OCI-LY3 (cell line): ENCODE data around the gene KLHL9.

ENCODE experiments used
- H2AFZ ChIP-seq: fragments of 200-600, 300-600 bp; shearing (Covaris generic); 2 replicates; pipeline ENCODE4 v1.6.0; 2014; ENCODE audit warnings: antibody characterized with exemption, low read depth, low read length
- H3K27ac ChIP-seq: fragments of 200-600, 300-600 bp; sonication (generic); 2 replicates; pipeline ENCODE4 v1.5.1; 2014; ENCODE audit warnings: mild to moderate bottlenecking, low read length, moderate library complexity, mixed read lengths
- H3K27me3 ChIP-seq: fragments of 200-600, 300-600 bp; sonication (generic); 2 replicates; pipeline ENCODE4 v1.6.1; 2014; ENCODE audit warnings: low read depth, low read length, mixed read lengths
- H3K36me3 ChIP-seq: fragments of 200-600, 300-600 bp; sonication (generic); replicated peaks from 2 replicates; pipeline ENCODE3; 2014; ENCODE audit warnings: low read depth, low read length, mixed read lengths
- H3K4me1 ChIP-seq: fragments of 300-600, 200-600 bp; sonication (generic); 2 replicates; pipeline ENCODE4 v1.6.1; 2014; ENCODE audit warnings: low read length, mixed read lengths
- H3K4me2 ChIP-seq: fragments of 200-600, 300-600 bp; sonication (generic); 2 replicates; pipeline ENCODE4 v1.6.1; 2014; ENCODE audit warnings: low read length, mixed read lengths
- H3K4me3 ChIP-seq: fragments of 300-600, 200-600 bp; sonication (generic); 2 replicates; pipeline ENCODE4 v1.5.1; 2014; ENCODE audit warnings: antibody characterized with exemption, mild to moderate bottlenecking, low read length, moderate library complexity
- H3K79me2 ChIP-seq: fragments of 300-600, 200-600 bp; shearing (Covaris generic); 2 replicates; pipeline ENCODE4 v1.6.1; 2014; ENCODE audit warnings: mild to moderate bottlenecking, low read length, mixed read lengths
- H3K9ac ChIP-seq: fragments of 300-600, 200-600 bp; shearing (Covaris generic); 2 replicates; pipeline ENCODE4 v1.6.0; 2014; ENCODE audit warnings: mild to moderate bottlenecking, low read length, moderate library complexity
- H3K9me3 ChIP-seq: fragments of 200-600, 300-600 bp; shearing (Covaris generic); 2 replicates; pipeline ENCODE4 v1.6.1; 2014; ENCODE audit warnings: low read length, mixed read lengths; ENCODE audit not compliant: insufficient read depth
- H4K20me1 ChIP-seq: fragments of 200-600, 300-600 bp; sonication (generic); 2 replicates; pipeline ENCODE4 v1.6.1; 2016; ENCODE audit warnings: low read length, mixed read lengths; ENCODE audit not compliant: insufficient read depth
- EZH2phosphoT487 ChIP-seq: fragments of 200-600 bp; shearing (Covaris generic); IDR thresholded peaks from 2 replicates; pipeline ENCODE4 v1.6.1; 2018; ENCODE audit warnings: antibody characterized with exemption, mixed run types, low read depth
- TF ChIP-seq, protein P1 (sequence below): fragments of 200-600, 300-600 bp; sonication (generic); IDR thresholded peaks from 2 replicates; pipeline ENCODE4 v1.5.1; 2014; ENCODE audit warnings: antibody characterized with exemption, low read length, low read depth

The KLHL9 gene

GRCh38 chr9:21316032-21316842, 19.0 kb downstream of the KLHL9 start:
- Histone ChIP-seq H4K20me1 (no peaks in the 10 kb centered on the region), H3K27ac (no peak overlapping the region), H3K27me3 (peaks cover 53% of the 10 kb centered on the region), H3K9me3 (no peaks in the 10 kb centered on the region), H3K79me2 (no peaks in the 10 kb centered on the region), H3K4me1 (no peaks in the 10 kb centered on the region), H3K9ac (no peak overlapping the region), H3K4me2 (no peak overlapping the region), H3K36me3 (no peaks in the 10 kb centered on the region), H3K4me3 (no peak overlapping the region), H2AFZ (no peak overlapping the region)
- TF ChIP-seq, protein P1, sequence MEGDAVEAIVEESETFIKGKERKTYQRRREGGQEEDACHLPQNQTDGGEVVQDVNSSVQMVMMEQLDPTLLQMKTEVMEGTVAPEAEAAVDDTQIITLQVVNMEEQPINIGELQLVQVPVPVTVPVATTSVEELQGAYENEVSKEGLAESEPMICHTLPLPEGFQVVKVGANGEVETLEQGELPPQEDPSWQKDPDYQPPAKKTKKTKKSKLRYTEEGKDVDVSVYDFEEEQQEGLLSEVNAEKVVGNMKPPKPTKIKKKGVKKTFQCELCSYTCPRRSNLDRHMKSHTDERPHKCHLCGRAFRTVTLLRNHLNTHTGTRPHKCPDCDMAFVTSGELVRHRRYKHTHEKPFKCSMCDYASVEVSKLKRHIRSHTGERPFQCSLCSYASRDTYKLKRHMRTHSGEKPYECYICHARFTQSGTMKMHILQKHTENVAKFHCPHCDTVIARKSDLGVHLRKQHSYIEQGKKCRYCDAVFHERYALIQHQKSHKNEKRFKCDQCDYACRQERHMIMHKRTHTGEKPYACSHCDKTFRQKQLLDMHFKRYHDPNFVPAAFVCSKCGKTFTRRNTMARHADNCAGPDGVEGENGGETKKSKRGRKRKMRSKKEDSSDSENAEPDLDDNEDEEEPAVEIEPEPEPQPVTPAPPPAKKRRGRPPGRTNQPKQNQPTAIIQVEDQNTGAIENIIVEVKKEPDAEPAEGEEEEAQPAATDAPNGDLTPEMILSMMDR = no peak
- TF ChIP-seq EZH2phosphoT487 = no peak

DNA sequence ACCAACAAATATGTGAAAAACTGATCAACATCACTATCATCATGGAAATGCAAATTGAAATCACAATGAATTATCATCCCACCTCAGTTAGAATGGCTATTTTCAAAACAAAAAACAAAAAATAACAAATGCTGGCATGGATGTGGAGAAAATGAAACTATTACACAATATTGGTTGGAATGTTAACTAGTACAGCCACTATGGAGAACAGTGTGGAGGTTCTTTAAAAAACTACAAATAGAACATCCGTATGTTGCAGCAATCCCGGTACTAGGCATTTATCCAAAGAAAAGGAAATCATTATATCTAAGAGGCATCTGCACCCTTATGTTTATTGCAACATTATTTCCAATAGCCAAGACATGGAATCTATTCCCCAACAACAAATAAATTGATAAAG, 21.1 kb downstream of the KLHL9 start:
- Histone ChIP-seq H3K4me2 (no peak overlapping the region), H2AFZ (no peak overlapping the region), H4K20me1 (no peaks in the 10 kb centered on the region), H3K36me3 (no peaks in the 10 kb centered on the region), H3K9me3 (no peaks in the 10 kb centered on the region), H3K27ac (no peak overlapping the region), H3K27me3 (peaks cover 66% of the 10 kb centered on the region), H3K4me1 (no peaks in the 10 kb centered on the region), H3K9ac (no peak overlapping the region), H3K79me2 (no peaks in the 10 kb centered on the region), H3K4me3 (no peak overlapping the region)
- TF ChIP-seq EZH2phosphoT487 = no peak
- TF ChIP-seq, protein P1 = no peak

DNA sequence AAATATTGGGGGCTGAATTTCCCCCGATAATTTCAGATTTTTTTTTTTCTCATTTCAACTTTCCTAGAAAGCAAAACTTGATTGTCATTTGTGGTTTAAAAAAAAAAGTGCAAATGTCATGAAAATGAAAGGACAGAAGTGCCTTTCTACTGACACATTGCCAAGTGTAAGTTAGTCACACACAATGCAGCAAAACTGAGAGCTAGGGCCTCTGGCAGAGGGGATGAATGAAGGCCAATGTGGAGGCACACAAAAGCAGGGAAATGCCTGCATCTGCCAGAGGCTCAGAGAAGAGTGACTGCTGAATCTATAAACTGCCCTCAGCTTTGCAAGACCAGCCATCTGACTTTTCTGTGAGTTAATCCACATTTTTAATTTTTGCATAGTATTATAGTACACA, 23.3 kb downstream of the KLHL9 start:
- H3K4me2 ChIP-seq = no peak overlapping the region
- no peak overlapping the region for H3K27ac ChIP-seq
- no peak overlapping the region for H3K9ac ChIP-seq
- H3K4me1 ChIP-seq = no peaks in the 10 kb centered on the region
- no peaks in the 10 kb centered on the region for H3K36me3 ChIP-seq
- no peaks in the 10 kb centered on the region for H4K20me1 ChIP-seq
- H3K4me3 ChIP-seq = no peak overlapping the region
- H3K27me3 ChIP-seq = peaks cover 80% of the 10 kb centered on the region
- TF ChIP-seq, protein P1 = no peak
- no peak for TF ChIP-seq EZH2phosphoT487
- no peak overlapping the region for H2AFZ ChIP-seq
- H3K79me2 ChIP-seq = no peaks in the 10 kb centered on the region
- H3K9me3 ChIP-seq = no peaks in the 10 kb centered on the region

DNA sequence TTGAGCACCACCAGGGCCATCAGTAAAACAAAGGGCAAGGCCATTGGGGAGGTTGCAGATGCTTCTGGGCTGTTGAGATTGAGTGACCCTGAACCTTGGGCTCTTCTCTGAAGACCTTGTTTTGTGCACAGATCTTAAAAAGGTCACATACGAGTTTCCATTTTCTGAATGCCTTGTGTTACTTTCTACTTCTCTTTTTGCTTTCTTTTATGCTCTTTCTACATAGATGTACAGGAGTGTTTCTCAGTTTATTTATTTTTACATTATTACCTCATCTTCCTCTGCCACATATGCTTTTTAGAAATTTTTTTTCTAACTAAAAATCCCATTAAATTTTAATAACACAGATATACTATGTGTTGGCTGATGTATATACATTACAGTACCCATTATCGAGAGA, 30.0 kb downstream of the KLHL9 start, which contains the start of gene IFNA5:
Gene IFNA5 (minus strand): TSS at position 101 of the 400 bp plus-strand sequence. CDS start 57 bp downstream, at position 44.
- Histone ChIP-seq H4K20me1 (no peaks in the 10 kb centered on the region), H3K9ac (no peak within 1 kb of the TSS), H3K27me3 (peaks cover 83% of the 10 kb centered on the region), H2AFZ (no peak within 1 kb of the TSS), H3K4me3 (no peak within 1 kb of the TSS), H3K4me1 (no peaks in the 10 kb centered on the region), H3K9me3 (no peaks in the 10 kb centered on the region), H3K27ac (no peak within 1 kb of the TSS), H3K36me3 (no peaks in the 10 kb centered on the region), H3K79me2 (no peaks in the 10 kb centered on the region), H3K4me2 (no peak within 1 kb of the TSS)
- TF ChIP-seq, protein P1 = no peak
- no peak for TF ChIP-seq EZH2phosphoT487
